Measurements from ENCODE around the gene GALNT6.

The GALNT6 gene

GRCh38 chr12:51307655-51308593 lies 83.3 kb downstream of the GALNT6 start:
- WGBS (ENCODE audit: insufficient coverage, insufficient read length): 100% methylated on average over 1 of the region's 6 CpGs

GRCh38 chr12:51306507-51306906 lies 84.7 kb downstream of the GALNT6 start:
- no peak overlapping the region for H3K4me3 ChIP-seq (ENCODE audit: low read length)
- WGBS (ENCODE audit: insufficient coverage, insufficient read length): no CpG with 5 or more reads among the region's 5 CpGs
- no peaks in the 10 kb centered on the region for H3K9me3 ChIP-seq (ENCODE audit: control insufficient read depth, insufficient read depth, low read length)
- H3K27ac ChIP-seq (ENCODE audit: low read length): no peak overlapping the region
- H3K27me3 ChIP-seq (ENCODE audit: control insufficient read depth, insufficient read depth, low read length): no peaks in the 10 kb centered on the region; the same call in 1 of the 2 replicates
- no peak for DNase-seq (ENCODE audit: low read depth, low spot score)
- no peaks in the 10 kb centered on the region for H3K4me1 ChIP-seq (ENCODE audit: control insufficient read depth, insufficient read depth, low read length)
- H3K36me3 ChIP-seq (ENCODE audit: control insufficient read depth, insufficient read depth, low read length): no peaks in the 10 kb centered on the region

More at GRCh38 chr12:51307655-51308593, 83.3 kb downstream of the GALNT6 start:
- Histone ChIP-seq H3K36me3 (ENCODE audit: control insufficient read depth, insufficient read depth, low read length) (no peaks in the 10 kb centered on the region), H3K9me3 (ENCODE audit: control insufficient read depth, insufficient read depth, low read length) (no peaks in the 10 kb centered on the region), H3K27ac (ENCODE audit: low read length) (no peak overlapping the region), H3K27me3 (ENCODE audit: control insufficient read depth, insufficient read depth, low read length) (no peaks in the 10 kb centered on the region; the same call in 1 of the 2 replicates), H3K4me1 (ENCODE audit: control insufficient read depth, insufficient read depth, low read length) (no peaks in the 10 kb centered on the region), H3K4me3 (ENCODE audit: low read length) (no peak overlapping the region)
- DNase-seq (ENCODE audit: low read depth, low spot score): no peak
